Duodenal mucosa (tissue), 2 donors: ENCODE measurements around the gene TNIP1.

Source experiments
- H3K27ac ChIP-seq: one replicate; pipeline ENCODE4 v1.7.0; 2013; ENCODE audit warnings: low read depth, low read length
- H3K27me3 ChIP-seq, 2 donors: one replicate each; pipeline ENCODE4 v1.7.0; 2013; ENCODE audit warnings: low read length in 2 of 2, control low read depth in 1 of 2; ENCODE audit not compliant: insufficient read depth in 2 of 2, control insufficient read depth in 1 of 2
- H3K36me3 ChIP-seq, 2 donors: one replicate each; pipeline ENCODE4 v1.7.0; 2013; ENCODE audit warnings: low read length in 2 of 2, control low read depth in 1 of 2; ENCODE audit not compliant: insufficient read depth in 2 of 2, control insufficient read depth in 1 of 2
- H3K4me1 ChIP-seq, 2 donors: one replicate each; pipeline ENCODE4 v1.7.0; 2013; ENCODE audit warnings: low read length in 2 of 2, control low read depth in 1 of 2; ENCODE audit not compliant: insufficient read depth in 2 of 2, control insufficient read depth in 1 of 2
- H3K4me3 ChIP-seq, 2 donors: one replicate each; pipeline ENCODE4 v1.7.0; 2013; ENCODE audit warnings: low read length in 2 of 2, low read depth in 1 of 2
- H3K9ac ChIP-seq, 2 donors: one replicate each; pipeline ENCODE4 v1.7.0; 2013; ENCODE audit warnings: low read length in 2 of 2, low read depth in 1 of 2
- H3K9me3 ChIP-seq, 2 donors: one replicate each; pipeline ENCODE4 v1.7.0; 2013; ENCODE audit warnings: low read length in 2 of 2, control low read depth in 1 of 2; ENCODE audit not compliant: control insufficient read depth in 1 of 2

Gene TNIP1

GRCh38 chr5:151047814-151048425, 32.9 kb downstream of the TNIP1 start:
- Histone ChIP-seq H3K27ac (no peak overlapping the region), H3K9me3 (no peaks in the 10 kb centered on the region), H3K9ac (no peak overlapping the region), H3K4me1 (peaks cover 6% of the 10 kb centered on the region in 2 donors), H3K4me3 (no peak overlapping the region), H3K36me3 (peaks cover 64 to 82% of the 10 kb centered on the region in 2 donors), H3K27me3 (no peaks in the 10 kb centered on the region)

GRCh38 chr5:151042453-151043093, 38.3 kb downstream of the TNIP1 start:
- Histone ChIP-seq H3K9me3 (no peaks in the 10 kb centered on the region), H3K4me1 (peaks cover 5 to 11% of the 10 kb centered on the region in 2 donors), H3K36me3 (peaks cover 64 to 95% of the 10 kb centered on the region in 2 donors), H3K27ac (no peak overlapping the region), H3K27me3 (no peaks in the 10 kb centered on the region), H3K9ac (no peak overlapping the region), H3K4me3 (no peak overlapping the region)

- no peak overlapping the region for H3K9ac ChIP-seq
- no peaks in the 10 kb centered on the region for H3K9me3 ChIP-seq
- no peak overlapping the region for H3K27ac ChIP-seq
- H3K27me3 ChIP-seq: no peaks in the 10 kb centered on the region
- H3K4me3 ChIP-seq: no peak overlapping the region
- H3K4me1 ChIP-seq: peaks cover 5 to 11% of the 10 kb centered on the region in 2 donors
- H3K36me3 ChIP-seq: peaks cover 62 to 95% of the 10 kb centered on the region in 2 donors
Measured at GRCh38 chr5:151041577-151042268, 39.1 kb downstream of the TNIP1 start.

- Histone ChIP-seq H3K27me3 (no peaks in the 10 kb centered on the region), H3K27ac (no peak overlapping the region), H3K9ac (no peak overlapping the region), H3K4me1 (peaks cover 5 to 11% of the 10 kb centered on the region in 2 donors), H3K9me3 (no peaks in the 10 kb centered on the region), H3K36me3 (peaks cover 63 to 94% of the 10 kb centered on the region in 2 donors), H3K4me3 (no peak overlapping the region)
Measured at GRCh38 chr5:151040211-151040747, 40.6 kb downstream of the TNIP1 start.

- Histone ChIP-seq H3K4me1 (peaks cover 5 to 11% of the 10 kb centered on the region in 2 donors), H3K4me3 (no peak overlapping the region), H3K9me3 (no peaks in the 10 kb centered on the region), H3K27me3 (no peaks in the 10 kb centered on the region), H3K27ac (no peak overlapping the region), H3K9ac (no peak overlapping the region), H3K36me3 (peaks cover 66 to 94% of the 10 kb centered on the region in 2 donors)
Measured at GRCh38 chr5:151039665-151040064, 41.2 kb downstream of the TNIP1 start.

GRCh38 chr5:151038801-151039238, 42.0 kb downstream of the TNIP1 start:
- H3K9me3 ChIP-seq: no peaks in the 10 kb centered on the region
- H3K36me3 ChIP-seq: peaks cover 73 to 97% of the 10 kb centered on the region in 2 donors
- H3K9ac ChIP-seq: no peak overlapping the region
- no peak overlapping the region for H3K4me3 ChIP-seq
- H3K27me3 ChIP-seq: no peaks in the 10 kb centered on the region
- H3K27ac ChIP-seq: peak overlapping the region; percentile 3
- peaks cover 5 to 11% of the 10 kb centered on the region in 2 donors for H3K4me1 ChIP-seq

- H3K9me3 ChIP-seq: no peaks in the 10 kb centered on the region
- H3K4me3 ChIP-seq: no peak overlapping the region
- no peak overlapping the region for H3K9ac ChIP-seq
- H3K27ac ChIP-seq: peak overlapping the region; percentile 3
- no peaks in the 10 kb centered on the region for H3K27me3 ChIP-seq
- peaks cover 5 to 11% of the 10 kb centered on the region in 2 donors for H3K4me1 ChIP-seq
- peaks cover 76 to 97% of the 10 kb centered on the region in 2 donors for H3K36me3 ChIP-seq
Measured at GRCh38 chr5:151038412-151038745, 42.5 kb downstream of the TNIP1 start.

- Histone ChIP-seq H3K9ac (no peak overlapping the region), H3K4me1 (peaks cover 5 to 11% of the 10 kb centered on the region in 2 donors), H3K4me3 (no peak overlapping the region), H3K36me3 (peaks cover 73 to 94% of the 10 kb centered on the region in 2 donors), H3K27me3 (no peaks in the 10 kb centered on the region), H3K27ac (peak overlapping the region; percentile 30), H3K9me3 (no peaks in the 10 kb centered on the region)
Measured at GRCh38 chr5:151037561-151038411, 43.0 kb downstream of the TNIP1 start.

- Histone ChIP-seq H3K27ac (no peak overlapping the region), H3K36me3 (peaks cover 71 to 93% of the 10 kb centered on the region in 2 donors), H3K4me3 (no peak overlapping the region), H3K27me3 (no peaks in the 10 kb centered on the region), H3K9me3 (no peaks in the 10 kb centered on the region), H3K4me1 (peaks cover 5 to 11% of the 10 kb centered on the region in 2 donors), H3K9ac (no peak overlapping the region)
Measured at GRCh38 chr5:151036556-151036955, 44.3 kb downstream of the TNIP1 start.
